ENCODE measurements around the gene SOX6. TPM values are rescaled to one million over a fixed set of nuclear protein-coding genes. Genes with fewer than 3 reads are reported as not detected.

SOX6 gene
- total and polyA plus RNA-seq, 2 experiments from 2014 or later, result 0.03 to 0.66 TPM

GRCh38 chr11:15938121-15938611, 418.2 kb downstream of the SOX6 start:
- Histone ChIP-seq H4K20me1 (replicated peaks; ENCODE audit: insufficient read depth) (no peaks in the 10 kb centered on the region), H3K9me2 (ENCODE audit: insufficient read depth) (0 out of 2 replicates have a peak, but pooled peaks cover 10% of the 10 kb centered on the region), H3K4me3 (no peak overlapping the region), H3K4me1 (ENCODE audit: insufficient read depth) (no peaks in the 10 kb centered on the region), H3K27ac (ENCODE audit: low read depth) (no peak overlapping the region), H3F3A (replicated peaks; ENCODE audit: low read depth) (no peaks in the 10 kb centered on the region), H3K4me2 (no peak overlapping the region), H3K79me2 (replicated peaks; ENCODE audit: insufficient read depth) (no peaks in the 10 kb centered on the region), H3K27me3 (ENCODE audit: insufficient read depth) (peaks cover 16% of the 10 kb centered on the region; the same call in 1 of the 2 replicates), H3K36me3 (ENCODE audit: insufficient read depth) (no peaks in the 10 kb centered on the region), H2AFZ (no peak overlapping the region)
- Mint-ChIP-seq H3K4me3 (no peak overlapping the region), H3K9me3 (no peaks in the 10 kb centered on the region), H3K27me3 (ENCODE audit: insufficient read depth, low read depth, poor library complexity) (peaks cover 8% of the 10 kb centered on the region), H3K36me3 (ENCODE audit: low read depth) (no peaks in the 10 kb centered on the region), H3K27ac (no peak overlapping the region), H3K4me1 (no peaks in the 10 kb centered on the region)
- ATAC-seq, result no peak
- DNase-seq (ENCODE audit: low spot score), result no peak
- no peak for TF ChIP-seq EZH2 (IDR thresholded peaks at IDR 0.05; ENCODE audit: low read depth, unreplicated experiment)
- no peak for TF ChIP-seq CREB1 (CRISPR knock-in tag; IDR thresholded peaks at IDR 0.05; ENCODE audit: low read depth)
- no peak for TF ChIP-seq ZNF114 (CRISPR knock-in tag; IDR thresholded peaks at IDR 0.05)
- TF ChIP-seq, protein P1, sequence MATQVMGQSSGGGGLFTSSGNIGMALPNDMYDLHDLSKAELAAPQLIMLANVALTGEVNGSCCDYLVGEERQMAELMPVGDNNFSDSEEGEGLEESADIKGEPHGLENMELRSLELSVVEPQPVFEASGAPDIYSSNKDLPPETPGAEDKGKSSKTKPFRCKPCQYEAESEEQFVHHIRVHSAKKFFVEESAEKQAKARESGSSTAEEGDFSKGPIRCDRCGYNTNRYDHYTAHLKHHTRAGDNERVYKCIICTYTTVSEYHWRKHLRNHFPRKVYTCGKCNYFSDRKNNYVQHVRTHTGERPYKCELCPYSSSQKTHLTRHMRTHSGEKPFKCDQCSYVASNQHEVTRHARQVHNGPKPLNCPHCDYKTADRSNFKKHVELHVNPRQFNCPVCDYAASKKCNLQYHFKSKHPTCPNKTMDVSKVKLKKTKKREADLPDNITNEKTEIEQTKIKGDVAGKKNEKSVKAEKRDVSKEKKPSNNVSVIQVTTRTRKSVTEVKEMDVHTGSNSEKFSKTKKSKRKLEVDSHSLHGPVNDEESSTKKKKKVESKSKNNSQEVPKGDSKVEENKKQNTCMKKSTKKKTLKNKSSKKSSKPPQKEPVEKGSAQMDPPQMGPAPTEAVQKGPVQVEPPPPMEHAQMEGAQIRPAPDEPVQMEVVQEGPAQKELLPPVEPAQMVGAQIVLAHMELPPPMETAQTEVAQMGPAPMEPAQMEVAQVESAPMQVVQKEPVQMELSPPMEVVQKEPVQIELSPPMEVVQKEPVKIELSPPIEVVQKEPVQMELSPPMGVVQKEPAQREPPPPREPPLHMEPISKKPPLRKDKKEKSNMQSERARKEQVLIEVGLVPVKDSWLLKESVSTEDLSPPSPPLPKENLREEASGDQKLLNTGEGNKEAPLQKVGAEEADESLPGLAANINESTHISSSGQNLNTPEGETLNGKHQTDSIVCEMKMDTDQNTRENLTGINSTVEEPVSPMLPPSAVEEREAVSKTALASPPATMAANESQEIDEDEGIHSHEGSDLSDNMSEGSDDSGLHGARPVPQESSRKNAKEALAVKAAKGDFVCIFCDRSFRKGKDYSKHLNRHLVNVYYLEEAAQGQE (IDR thresholded peaks at IDR 0.05; ENCODE audit: unreplicated experiment), result no peak
- TF ChIP-seq, protein P2, sequence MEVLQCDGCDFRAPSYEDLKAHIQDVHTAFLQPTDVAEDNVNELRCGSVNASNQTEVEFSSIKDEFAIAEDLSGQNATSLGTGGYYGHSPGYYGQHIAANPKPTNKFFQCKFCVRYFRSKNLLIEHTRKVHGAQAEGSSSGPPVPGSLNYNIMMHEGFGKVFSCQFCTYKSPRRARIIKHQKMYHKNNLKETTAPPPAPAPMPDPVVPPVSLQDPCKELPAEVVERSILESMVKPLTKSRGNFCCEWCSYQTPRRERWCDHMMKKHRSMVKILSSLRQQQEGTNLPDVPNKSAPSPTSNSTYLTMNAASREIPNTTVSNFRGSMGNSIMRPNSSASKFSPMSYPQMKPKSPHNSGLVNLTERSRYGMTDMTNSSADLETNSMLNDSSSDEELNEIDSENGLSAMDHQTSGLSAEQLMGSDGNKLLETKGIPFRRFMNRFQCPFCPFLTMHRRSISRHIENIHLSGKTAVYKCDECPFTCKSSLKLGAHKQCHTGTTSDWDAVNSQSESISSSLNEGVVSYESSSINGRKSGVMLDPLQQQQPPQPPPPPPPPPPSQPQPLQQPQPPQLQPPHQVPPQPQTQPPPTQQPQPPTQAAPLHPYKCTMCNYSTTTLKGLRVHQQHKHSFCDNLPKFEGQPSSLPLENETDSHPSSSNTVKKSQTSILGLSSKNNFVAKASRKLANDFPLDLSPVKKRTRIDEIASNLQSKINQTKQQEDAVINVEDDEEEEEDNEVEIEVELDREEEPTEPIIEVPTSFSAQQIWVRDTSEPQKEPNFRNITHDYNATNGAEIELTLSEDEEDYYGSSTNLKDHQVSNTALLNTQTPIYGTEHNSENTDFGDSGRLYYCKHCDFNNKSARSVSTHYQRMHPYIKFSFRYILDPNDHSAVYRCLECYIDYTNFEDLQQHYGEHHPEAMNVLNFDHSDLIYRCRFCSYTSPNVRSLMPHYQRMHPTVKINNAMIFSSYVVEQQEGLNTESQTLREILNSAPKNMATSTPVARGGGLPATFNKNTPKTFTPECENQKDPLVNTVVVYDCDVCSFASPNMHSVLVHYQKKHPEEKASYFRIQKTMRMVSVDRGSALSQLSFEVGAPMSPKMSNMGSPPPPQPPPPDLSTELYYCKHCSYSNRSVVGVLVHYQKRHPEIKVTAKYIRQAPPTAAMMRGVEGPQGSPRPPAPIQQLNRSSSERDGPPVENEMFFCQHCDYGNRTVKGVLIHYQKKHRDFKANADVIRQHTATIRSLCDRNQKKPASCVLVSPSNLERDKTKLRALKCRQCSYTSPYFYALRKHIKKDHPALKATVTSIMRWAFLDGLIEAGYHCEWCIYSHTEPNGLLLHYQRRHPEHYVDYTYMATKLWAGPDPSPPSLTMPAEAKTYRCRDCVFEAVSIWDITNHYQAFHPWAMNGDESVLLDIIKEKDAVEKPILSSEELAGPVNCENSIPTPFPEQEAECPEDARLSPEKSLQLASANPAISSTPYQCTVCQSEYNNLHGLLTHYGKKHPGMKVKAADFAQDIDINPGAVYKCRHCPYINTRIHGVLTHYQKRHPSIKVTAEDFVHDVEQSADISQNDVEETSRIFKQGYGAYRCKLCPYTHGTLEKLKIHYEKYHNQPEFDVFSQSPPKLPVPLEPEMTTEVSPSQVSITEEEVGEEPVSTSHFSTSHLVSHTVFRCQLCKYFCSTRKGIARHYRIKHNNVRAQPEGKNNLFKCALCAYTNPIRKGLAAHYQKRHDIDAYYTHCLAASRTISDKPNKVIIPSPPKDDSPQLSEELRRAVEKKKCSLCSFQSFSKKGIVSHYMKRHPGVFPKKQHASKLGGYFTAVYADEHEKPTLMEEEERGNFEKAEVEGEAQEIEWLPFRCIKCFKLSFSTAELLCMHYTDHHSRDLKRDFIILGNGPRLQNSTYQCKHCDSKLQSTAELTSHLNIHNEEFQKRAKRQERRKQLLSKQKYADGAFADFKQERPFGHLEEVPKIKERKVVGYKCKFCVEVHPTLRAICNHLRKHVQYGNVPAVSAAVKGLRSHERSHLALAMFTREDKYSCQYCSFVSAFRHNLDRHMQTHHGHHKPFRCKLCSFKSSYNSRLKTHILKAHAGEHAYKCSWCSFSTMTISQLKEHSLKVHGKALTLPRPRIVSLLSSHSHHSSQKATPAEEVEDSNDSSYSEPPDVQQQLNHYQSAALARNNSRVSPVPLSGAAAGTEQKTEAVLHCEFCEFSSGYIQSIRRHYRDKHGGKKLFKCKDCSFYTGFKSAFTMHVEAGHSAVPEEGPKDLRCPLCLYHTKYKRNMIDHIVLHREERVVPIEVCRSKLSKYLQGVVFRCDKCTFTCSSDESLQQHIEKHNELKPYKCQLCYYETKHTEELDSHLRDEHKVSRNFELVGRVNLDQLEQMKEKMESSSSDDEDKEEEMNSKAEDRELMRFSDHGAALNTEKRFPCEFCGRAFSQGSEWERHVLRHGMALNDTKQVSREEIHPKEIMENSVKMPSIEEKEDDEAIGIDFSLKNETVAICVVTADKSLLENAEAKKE (CRISPR knock-in tag; IDR thresholded peaks at IDR 0.05), result no peak
- TF ChIP-seq EZH2phosphoT487 (IDR thresholded peaks at IDR 0.05; ENCODE audit: unreplicated experiment), result no peak
- TF ChIP-seq POLR2AphosphoS5 (IDR thresholded peaks at IDR 0.05; ENCODE audit: low read depth), result no peak
- TF ChIP-seq, protein P3, sequence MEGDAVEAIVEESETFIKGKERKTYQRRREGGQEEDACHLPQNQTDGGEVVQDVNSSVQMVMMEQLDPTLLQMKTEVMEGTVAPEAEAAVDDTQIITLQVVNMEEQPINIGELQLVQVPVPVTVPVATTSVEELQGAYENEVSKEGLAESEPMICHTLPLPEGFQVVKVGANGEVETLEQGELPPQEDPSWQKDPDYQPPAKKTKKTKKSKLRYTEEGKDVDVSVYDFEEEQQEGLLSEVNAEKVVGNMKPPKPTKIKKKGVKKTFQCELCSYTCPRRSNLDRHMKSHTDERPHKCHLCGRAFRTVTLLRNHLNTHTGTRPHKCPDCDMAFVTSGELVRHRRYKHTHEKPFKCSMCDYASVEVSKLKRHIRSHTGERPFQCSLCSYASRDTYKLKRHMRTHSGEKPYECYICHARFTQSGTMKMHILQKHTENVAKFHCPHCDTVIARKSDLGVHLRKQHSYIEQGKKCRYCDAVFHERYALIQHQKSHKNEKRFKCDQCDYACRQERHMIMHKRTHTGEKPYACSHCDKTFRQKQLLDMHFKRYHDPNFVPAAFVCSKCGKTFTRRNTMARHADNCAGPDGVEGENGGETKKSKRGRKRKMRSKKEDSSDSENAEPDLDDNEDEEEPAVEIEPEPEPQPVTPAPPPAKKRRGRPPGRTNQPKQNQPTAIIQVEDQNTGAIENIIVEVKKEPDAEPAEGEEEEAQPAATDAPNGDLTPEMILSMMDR (conservative IDR thresholded peaks at IDR 0.05; ENCODE audit: low read depth in 2 of 2), result no peak

All from GM23338 (cell line).